MM.1S (cell line): Measurements from ENCODE around the gene PRR23C.

Experiments
- DNase-seq: peaks from one replicate; pipeline ENCODE4 v3.0.0-alpha.2; 2015
- H2AFZ ChIP-seq: fragments of 300-600 bp; sonication (generic); 2 replicates; pipeline ENCODE4 v1.6.0; 2016; ENCODE audit warnings: antibody characterized with exemption, low read length
- H3F3A ChIP-seq: fragments of 300-600 bp; sonication (generic); 2 replicates; pipeline ENCODE4 v1.6.1; 2016; ENCODE audit warnings: mild to moderate bottlenecking, antibody characterized with exemption, low read length, moderate library complexity, mixed read lengths; ENCODE audit not compliant: insufficient read depth
- H3K27ac ChIP-seq: fragments of 300-600 bp; sonication (generic); 2 replicates; pipeline ENCODE4 v1.5.1; 2016; ENCODE audit warnings: mild to moderate bottlenecking, low read length
- H3K27me3 ChIP-seq: fragments of 300-600 bp; sonication (generic); replicated peaks from 2 replicates; pipeline ENCODE4 v1.6.0; 2016; ENCODE audit warnings: low read length; ENCODE audit not compliant: insufficient read depth
- H3K36me3 ChIP-seq: fragments of 300-600 bp; sonication (generic); replicated peaks from 2 replicates; pipeline ENCODE4 v1.6.1; 2016; ENCODE audit warnings: mild to moderate bottlenecking, low read length, mixed read lengths; ENCODE audit not compliant: insufficient read depth
- H3K4me1 ChIP-seq: fragments of 300-600 bp; sonication (generic); 2 replicates; pipeline ENCODE4 v1.6.1; 2016; ENCODE audit warnings: low read length, mixed read lengths
- H3K4me2 ChIP-seq: fragments of 300-600 bp; sonication (generic); 2 replicates; pipeline ENCODE4 v1.6.0; 2016; ENCODE audit warnings: low read depth, low read length
- H3K4me3 ChIP-seq: fragments of 300-600 bp; sonication (generic); 2 replicates; pipeline ENCODE4 v1.5.1; 2016; ENCODE audit warnings: low read length, mixed read lengths
- H3K79me2 ChIP-seq: fragments of 300-600 bp; sonication (generic); 2 replicates; pipeline ENCODE4 v1.6.1; 2016; ENCODE audit warnings: mixed run types, low read length, mixed read lengths
- H3K9ac ChIP-seq: fragments of 300-600 bp; sonication (generic); 2 replicates; pipeline ENCODE4 v1.6.1; 2016; ENCODE audit warnings: low read length, mixed read lengths
- H3K9me2 ChIP-seq: fragments of 300-600 bp; sonication (generic); replicated peaks from 2 replicates; pipeline ENCODE4 v1.6.1; 2016; ENCODE audit warnings: mild to moderate bottlenecking, low read length, mixed read lengths; ENCODE audit not compliant: insufficient read depth
- H3K9me3 ChIP-seq: fragments of 300-600 bp; sonication (generic); replicated peaks from 2 replicates; pipeline ENCODE4 v1.6.1; 2016; ENCODE audit warnings: mild to moderate bottlenecking, low read length, mixed read lengths; ENCODE audit not compliant: insufficient read depth
- H4K20me1 ChIP-seq: fragments of 300-600 bp; sonication (generic); 2 replicates; pipeline ENCODE4 v1.6.1; 2016; ENCODE audit warnings: mild to moderate bottlenecking, low read length, moderate library complexity, mixed read lengths; ENCODE audit not compliant: insufficient read depth
- CTCF ChIP-seq: fragments of 300-600 bp; sonication (generic); IDR thresholded peaks from 2 replicates; pipeline ENCODE4 v1.5.1; 2016; ENCODE audit warnings: antibody characterized with exemption, low read length, mixed read lengths
- EZH2 ChIP-seq: fragments of 300-600 bp; sonication (generic); optimal IDR thresholded peaks from 2 replicates; pipeline ENCODE3; 2017; ENCODE audit warnings: low read depth, mild to moderate bottlenecking, antibody characterized with exemption, low read length, mixed read lengths
- EZH2phosphoT487 ChIP-seq: fragments of 300-600 bp; sonication (generic); IDR thresholded peaks from 2 replicates; pipeline ENCODE4 v1.6.1; 2018; ENCODE audit warnings: antibody characterized with exemption, low read length

Gene PRR23C

DNA sequence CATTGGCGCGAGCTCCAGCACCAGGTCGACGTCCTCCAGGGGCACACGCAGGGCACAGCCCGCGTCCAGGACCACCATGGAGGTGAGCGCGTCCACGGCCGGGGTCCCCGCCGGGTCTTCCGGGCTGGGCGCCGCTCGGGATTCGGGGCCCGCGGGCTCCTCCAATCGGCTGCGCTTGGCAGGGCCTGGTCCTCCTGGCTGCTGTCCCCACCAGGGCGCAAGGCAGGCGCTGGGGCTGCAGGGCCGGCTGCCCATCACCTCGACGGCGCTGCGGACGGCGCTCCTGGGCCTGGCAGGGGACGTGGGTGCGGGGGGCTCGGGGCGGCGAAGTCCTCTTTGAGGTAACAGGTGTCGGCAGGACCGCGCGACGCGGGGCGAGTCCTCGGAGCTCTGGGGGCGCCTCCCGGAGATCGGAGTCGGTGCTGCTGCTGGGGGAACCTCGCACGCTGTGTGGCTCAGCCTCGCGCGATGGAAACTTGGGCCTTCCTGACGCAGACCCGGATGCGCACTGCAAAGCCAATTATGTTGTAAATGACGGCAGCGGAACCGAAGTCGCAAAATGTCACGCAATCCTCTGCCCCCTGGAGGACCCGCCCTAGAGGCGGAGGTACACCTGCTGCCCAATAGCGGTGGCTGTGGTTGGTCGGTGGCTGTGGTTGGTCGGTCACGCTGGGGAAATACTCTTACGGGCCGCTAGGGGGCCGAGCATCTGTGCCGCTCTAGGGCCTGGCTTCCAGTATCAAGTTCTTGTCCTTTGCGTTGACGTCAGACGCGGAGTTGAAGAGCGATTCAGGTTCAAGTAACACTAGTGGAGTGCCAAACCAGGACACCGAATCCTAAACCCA, at the start of gene PRR23C:
Gene PRR23C (minus strand): TSS at position 527 of the 845 bp plus-strand sequence. CDS start 272 bp downstream, at position 255.
- H3K9me2 ChIP-seq = no peaks in the 10 kb centered on the region
- H3K4me3 ChIP-seq = no peak within 1 kb of the TSS
- no peaks in the 10 kb centered on the region for H3K4me1 ChIP-seq
- no peaks in the 10 kb centered on the region for H3K79me2 ChIP-seq
- H4K20me1 ChIP-seq = no peaks in the 10 kb centered on the region
- no peak within 1 kb of the TSS for H3K27ac ChIP-seq
- H3K9ac ChIP-seq = no peak within 1 kb of the TSS
- H3K4me2 ChIP-seq = no peak within 1 kb of the TSS
- no peak within 1 kb of the TSS for H2AFZ ChIP-seq
- no peaks in the 10 kb centered on the region for H3K9me3 ChIP-seq
- H3K27me3 ChIP-seq = no peaks in the 10 kb centered on the region
- DNase-seq = no peak
- TF ChIP-seq EZH2phosphoT487 = no peak
- TF ChIP-seq CTCF = peak; percentile 10; the same call in 1 of the 2 replicates
- no peak for TF ChIP-seq EZH2
- H3K36me3 ChIP-seq = no peaks in the 10 kb centered on the region
- H3F3A ChIP-seq = no peaks in the 10 kb centered on the region

DNA sequence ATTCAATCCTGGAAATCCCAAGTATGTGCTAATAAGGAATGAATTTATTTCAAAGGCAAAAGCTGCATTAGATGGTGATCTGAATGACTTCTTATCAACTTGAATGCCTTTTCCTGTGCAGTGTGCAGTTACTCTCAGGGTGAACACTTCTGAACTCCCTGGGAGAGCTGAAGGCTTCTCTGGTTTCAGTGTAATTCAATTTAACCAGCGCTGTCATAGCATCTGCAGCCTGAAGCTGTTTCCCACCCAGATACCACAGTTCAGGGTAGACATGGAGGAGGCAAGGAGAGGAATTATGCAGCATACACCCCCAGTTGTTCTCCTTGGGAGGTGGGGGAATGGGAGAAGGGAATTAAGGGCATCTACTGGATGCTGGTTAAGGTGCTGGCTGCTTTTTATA, 49.1 kb upstream of the PRR23C start:
- no peak overlapping the region for H2AFZ ChIP-seq
- H3K27ac ChIP-seq = no peak overlapping the region
- H3F3A ChIP-seq = no peaks in the 10 kb centered on the region
- no peaks in the 10 kb centered on the region for H4K20me1 ChIP-seq
- H3K27me3 ChIP-seq = no peaks in the 10 kb centered on the region
- TF ChIP-seq EZH2phosphoT487 (no peak), EZH2 (no peak), CTCF (no peak)
- H3K4me2 ChIP-seq = no peak overlapping the region
- no peaks in the 10 kb centered on the region for H3K36me3 ChIP-seq
- H3K79me2 ChIP-seq = no peaks in the 10 kb centered on the region
- H3K9ac ChIP-seq = no peak overlapping the region
- H3K4me3 ChIP-seq = no peak overlapping the region
- H3K9me2 ChIP-seq = no peaks in the 10 kb centered on the region
- H3K4me1 ChIP-seq = 0 out of 2 replicates have a peak, but pooled peaks cover 5% of the 10 kb centered on the region
- H3K9me3 ChIP-seq = no peaks in the 10 kb centered on the region
- no peak for DNase-seq

GRCh38 chr3:139088462-139089324, 44.0 kb upstream of the PRR23C start:
- no peak for DNase-seq
- Histone ChIP-seq H3K9ac (no peak overlapping the region), H4K20me1 (no peaks in the 10 kb centered on the region), H3K9me3 (no peaks in the 10 kb centered on the region), H3F3A (no peaks in the 10 kb centered on the region), H3K36me3 (no peaks in the 10 kb centered on the region), H3K4me1 (peaks cover 10% of the 10 kb centered on the region), H3K4me2 (no peak overlapping the region), H3K27ac (no peak overlapping the region), H3K79me2 (no peaks in the 10 kb centered on the region), H2AFZ (no peak overlapping the region), H3K27me3 (no peaks in the 10 kb centered on the region), H3K4me3 (no peak overlapping the region), H3K9me2 (no peaks in the 10 kb centered on the region)
- TF ChIP-seq CTCF (no peak), EZH2 (no peak), EZH2phosphoT487 (no peak)
